Glutamatergic neuron (in vitro differentiated cells): ENCODE data around the gene SLC25A4. TPM values are rescaled to one million over a fixed set of nuclear protein-coding genes. Genes with fewer than 3 reads are reported as not detected.

Experiments
- DNase-seq: peaks from one replicate; pipeline ENCODE4 v3.0.0; 2022
- H3K27ac Mint-ChIP-seq: one replicate; pipeline ENCODE4 v1.8.0; 2020; ENCODE audit warnings: mild to moderate bottlenecking, mixed read lengths, inconsistent platforms; ENCODE audit not compliant: unreplicated experiment
- H3K27me3 Mint-ChIP-seq: one replicate; pipeline ENCODE4 v1.8.0; 2020; ENCODE audit warnings: mild to moderate bottlenecking, moderate library complexity, mixed read lengths, inconsistent platforms; ENCODE audit not compliant: unreplicated experiment
- H3K36me3 Mint-ChIP-seq: one replicate; pipeline ENCODE4 v1.8.0; 2020; ENCODE audit warnings: mild to moderate bottlenecking, mixed read lengths, inconsistent platforms; ENCODE audit not compliant: unreplicated experiment
- H3K4me1 Mint-ChIP-seq: one replicate; pipeline ENCODE4 v1.8.0; 2020; ENCODE audit warnings: mild to moderate bottlenecking, low read depth, mixed read lengths, inconsistent platforms; ENCODE audit not compliant: unreplicated experiment
- H3K4me3 Mint-ChIP-seq: one replicate; pipeline ENCODE4 v1.8.0; 2020; ENCODE audit warnings: mild to moderate bottlenecking, mixed read lengths, inconsistent platforms; ENCODE audit not compliant: unreplicated experiment
- H3K9me3 Mint-ChIP-seq: one replicate; pipeline ENCODE4 v1.8.0; 2020; ENCODE audit warnings: mild to moderate bottlenecking, moderate library complexity, mixed read lengths, inconsistent platforms; ENCODE audit not compliant: unreplicated experiment
- CTCF ChIP-seq: fragments of 200-600 bp; sonication (generic); IDR thresholded peaks from one replicate; pipeline ENCODE4 v1.5.0; 2021; ENCODE audit not compliant: partially characterized antibody, unreplicated experiment
- total RNA-seq: library from RNA; stranded (reverse); fragmentation: NEBNext Ultra II Directional; extraction: Animal tissue kit (Norgen Biotek cat#: 25700); gene quantifications from one replicate; pipeline ENCODE4 v1.2.1, GENCODE V29; 2021; ENCODE audit not compliant: unreplicated experiment

SLC25A4 gene
- total RNA-seq, 1 donor from 2014 or later, result 44.7 TPM

DNA sequence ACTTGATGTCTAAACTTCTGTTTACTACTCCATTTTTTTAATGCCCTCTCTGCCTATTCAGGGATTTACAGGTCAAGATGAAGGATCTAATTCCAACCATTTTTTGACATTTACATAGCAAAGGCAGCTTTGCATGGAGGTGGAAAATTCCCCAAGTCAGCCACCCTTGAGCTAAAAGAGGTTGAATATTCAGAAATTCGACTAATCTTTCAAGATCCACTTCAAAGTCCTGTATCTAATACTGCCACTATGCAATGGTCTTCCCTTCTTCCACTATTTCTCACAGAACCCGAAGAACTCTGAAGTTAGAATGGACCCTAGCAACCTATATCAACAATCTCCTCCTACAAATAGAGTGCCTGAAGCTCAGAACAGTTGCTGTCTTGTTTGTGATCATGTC lies 39.2 kb downstream of the SLC25A4 start:
- Mint-ChIP-seq H3K36me3 (no peaks in the 10 kb centered on the region), H3K27me3 (no peaks in the 10 kb centered on the region), H3K27ac (no peak overlapping the region), H3K4me1 (peaks cover 5% of the 10 kb centered on the region), H3K9me3 (no peaks in the 10 kb centered on the region), H3K4me3 (no peak overlapping the region)
- TF ChIP-seq CTCF, result no peak
- no peak for DNase-seq

- Mint-ChIP-seq H3K4me3 (no peak overlapping the region), H3K27me3 (no peaks in the 10 kb centered on the region), H3K27ac (no peak overlapping the region), H3K36me3 (no peaks in the 10 kb centered on the region), H3K9me3 (no peaks in the 10 kb centered on the region), H3K4me1 (peaks cover 5% of the 10 kb centered on the region)
- peak; percentile 78 for TF ChIP-seq CTCF
- peak; percentile 72 for DNase-seq
Measured at GRCh38 chr4:185183622-185184281, 40.7 kb downstream of the SLC25A4 start.

GRCh38 chr4:185186769-185187168 lies 43.7 kb downstream of the SLC25A4 start:
- Mint-ChIP-seq H3K27me3 (no peaks in the 10 kb centered on the region), H3K36me3 (no peaks in the 10 kb centered on the region), H3K9me3 (no peaks in the 10 kb centered on the region), H3K4me1 (peaks cover 5% of the 10 kb centered on the region), H3K27ac (no peak overlapping the region), H3K4me3 (no peak overlapping the region)
- no peak for DNase-seq
- no peak for TF ChIP-seq CTCF

- H3K4me1 Mint-ChIP-seq, result peaks cover 2% of the 10 kb centered on the region
- no peaks in the 10 kb centered on the region for H3K27me3 Mint-ChIP-seq
- no peak for DNase-seq
- H3K27ac Mint-ChIP-seq, result no peak overlapping the region
- TF ChIP-seq CTCF, result no peak
- no peaks in the 10 kb centered on the region for H3K36me3 Mint-ChIP-seq
- no peaks in the 10 kb centered on the region for H3K9me3 Mint-ChIP-seq
- no peak overlapping the region for H3K4me3 Mint-ChIP-seq
Measured at GRCh38 chr4:185189606-185190305, 46.7 kb downstream of the SLC25A4 start.

DNA sequence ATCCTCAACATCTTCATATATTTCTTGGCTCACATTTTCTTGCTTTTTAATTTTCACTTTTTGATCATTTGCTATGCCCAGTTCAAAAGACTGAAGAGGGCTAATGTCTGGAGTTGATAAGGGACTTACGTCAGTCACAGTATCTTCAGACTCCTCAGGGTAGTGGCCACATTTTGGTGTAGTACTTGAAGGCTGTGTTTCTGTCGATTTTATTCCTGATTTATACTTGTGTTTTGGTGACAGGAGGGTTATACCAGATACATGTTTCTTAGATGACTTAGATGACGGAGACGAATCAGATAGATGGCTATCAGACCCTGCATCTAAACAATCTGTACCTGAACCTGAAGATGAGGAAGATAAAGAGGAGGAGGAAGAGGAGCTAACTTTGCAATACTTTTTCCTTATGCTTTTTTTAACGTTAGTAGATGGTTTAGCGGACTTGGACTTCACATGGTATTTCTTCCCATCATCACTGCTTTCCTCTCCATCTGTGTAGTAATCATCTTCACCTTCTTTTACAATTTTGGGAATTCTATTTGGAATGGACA lies 47.3 kb downstream of the SLC25A4 start:
- no peak for TF ChIP-seq CTCF
- DNase-seq, result no peak
- Mint-ChIP-seq H3K27me3 (no peaks in the 10 kb centered on the region), H3K4me1 (peaks cover 2% of the 10 kb centered on the region), H3K36me3 (no peaks in the 10 kb centered on the region), H3K27ac (no peak overlapping the region), H3K4me3 (no peak overlapping the region), H3K9me3 (no peaks in the 10 kb centered on the region)
